ENCODE results near the gene HYI. TPM values are rescaled to one million over a fixed set of nuclear protein-coding genes. Genes with fewer than 3 reads are reported as not detected.
"Not testable (repeated sequence)": the region's sequence is repeated elsewhere in the genome, so short reads cannot be mapped to it uniquely, and the experiment has no call there.

Gene HYI
- total and polyA plus RNA-seq, 2 donors (not counting 1 experiment from before 2014, with no cell fraction given) = 26.3 to 36.5 TPM

GRCh38 chr1:43463479-43463878, 9.7 kb upstream of the HYI start:
- DNase-seq (ENCODE audit: low read depth in 2 of 2) = peak in 1 of 2 donors; percentile 58

GRCh38 chr1:43460988-43461693, 7.4 kb upstream of the HYI start:
- DNase-seq (ENCODE audit: low read depth in 2 of 2) = peak in 1 of 2 donors; percentile 20
- Histone ChIP-seq H3K9ac (ENCODE audit: insufficient read depth, low read length) (no peak overlapping the region), H3K36me3 (ENCODE audit: control insufficient read depth, insufficient read depth, low read length) (no peaks in the 10 kb centered on the region)

More at GRCh38 chr1:43463479-43463878, 9.7 kb upstream of the HYI start:
- H3K4me3 ChIP-seq (replicated peaks in 1 of 4; ENCODE audit: control extremely low read depth in 1 of 4, insufficient read depth in 1 of 4, low read depth in 3 of 4, low read length in 4 of 4) = no peak overlapping the region
- no peaks in the 10 kb centered on the region for H3K9me3 ChIP-seq (ENCODE audit: control insufficient read depth, insufficient read depth, low read depth, low read length)
- H3K79me2 ChIP-seq (ENCODE audit: control insufficient read depth, insufficient read depth, low read length) = no peaks in the 10 kb centered on the region
- no peaks in the 10 kb centered on the region for H4K20me1 ChIP-seq (ENCODE audit: control insufficient read depth, extremely low read depth, insufficient read depth, low read length)
- TF ChIP-seq EZH2 (IDR thresholded peaks at IDR 0.05; ENCODE audit: low read length, missing control alignments) (no peak), CTCF (conservative IDR thresholded peaks at IDR 0.05 in 1 of 2, IDR thresholded peaks at IDR 0.05 in 1 of 2; ENCODE audit: low read depth in 1 of 2, low read length in 2 of 2) (no peak)
- no peak overlapping the region for H3K9ac ChIP-seq (ENCODE audit: insufficient read depth, low read length)
- no peak overlapping the region for H2AFZ ChIP-seq (ENCODE audit: low read length)
- H3K4me2 ChIP-seq (ENCODE audit: extremely low read depth, insufficient read depth, low read length) = no peak overlapping the region
- no peak overlapping the region for H3K27ac ChIP-seq (ENCODE audit: insufficient read depth, low read length)
- H3K36me3 ChIP-seq (ENCODE audit: control insufficient read depth, insufficient read depth, low read length) = no peaks in the 10 kb centered on the region
- H3K4me1 ChIP-seq (ENCODE audit: control insufficient read depth, extremely low read depth, insufficient read depth, low read length) = no peaks in the 10 kb centered on the region
- no peaks in the 10 kb centered on the region for H3K27me3 ChIP-seq (ENCODE audit: control insufficient read depth, insufficient read depth, low read length)

GRCh38 chr1:43458379-43458778, 4.6 kb upstream of the HYI start:
- not testable (repeated sequence) for H3K4me3 ChIP-seq (replicated peaks in 1 of 4; ENCODE audit: control extremely low read depth in 1 of 4, insufficient read depth in 1 of 4, low read depth in 3 of 4, low read length in 4 of 4); DNase-seq (ENCODE audit: low read depth in 2 of 2); H4K20me1 ChIP-seq (ENCODE audit: control insufficient read depth, extremely low read depth, insufficient read depth, low read length); H3K27me3 ChIP-seq (ENCODE audit: control insufficient read depth, insufficient read depth, low read length); H3K79me2 ChIP-seq (ENCODE audit: control insufficient read depth, insufficient read depth, low read length); H3K9ac ChIP-seq (ENCODE audit: insufficient read depth, low read length); H3K36me3 ChIP-seq (ENCODE audit: control insufficient read depth, insufficient read depth, low read length); H3K27ac ChIP-seq (ENCODE audit: insufficient read depth, low read length); H3K4me1 ChIP-seq (ENCODE audit: control insufficient read depth, extremely low read depth, insufficient read depth, low read length); H2AFZ ChIP-seq (ENCODE audit: low read length); H3K9me3 ChIP-seq (ENCODE audit: control insufficient read depth, insufficient read depth, low read depth, low read length); H3K4me2 ChIP-seq (ENCODE audit: extremely low read depth, insufficient read depth, low read length)

More at GRCh38 chr1:43460988-43461693, 7.4 kb upstream of the HYI start:
- H2AFZ ChIP-seq (ENCODE audit: low read length) = no peak overlapping the region
- no peak for TF ChIP-seq CTCF (conservative IDR thresholded peaks at IDR 0.05 in 1 of 2, IDR thresholded peaks at IDR 0.05 in 1 of 2; ENCODE audit: low read depth in 1 of 2, low read length in 2 of 2)
- TF ChIP-seq EZH2 (IDR thresholded peaks at IDR 0.05; ENCODE audit: low read length, missing control alignments) = no peak
- H3K27me3 ChIP-seq (ENCODE audit: control insufficient read depth, insufficient read depth, low read length) = no peaks in the 10 kb centered on the region
- H4K20me1 ChIP-seq (ENCODE audit: control insufficient read depth, extremely low read depth, insufficient read depth, low read length) = no peaks in the 10 kb centered on the region
- H3K4me1 ChIP-seq (ENCODE audit: control insufficient read depth, extremely low read depth, insufficient read depth, low read length) = no peaks in the 10 kb centered on the region
- H3K9me3 ChIP-seq (ENCODE audit: control insufficient read depth, insufficient read depth, low read depth, low read length) = no peaks in the 10 kb centered on the region
- H3K27ac ChIP-seq (ENCODE audit: insufficient read depth, low read length) = no peak overlapping the region
- H3K79me2 ChIP-seq (ENCODE audit: control insufficient read depth, insufficient read depth, low read length) = no peaks in the 10 kb centered on the region
- H3K4me3 ChIP-seq (replicated peaks in 1 of 4; ENCODE audit: control extremely low read depth in 1 of 4, insufficient read depth in 1 of 4, low read depth in 3 of 4, low read length in 4 of 4) = no peak overlapping the region
- no peak overlapping the region for H3K4me2 ChIP-seq (ENCODE audit: extremely low read depth, insufficient read depth, low read length)
